GM18951 (cell line): ENCODE measurements around the gene SLC39A5.
A peak's percentile ranks its signal among the peaks of the same experiment; 100 is the strongest.

Experiments used
- POLR2A ChIP-seq: IDR thresholded peaks from 4 replicates; pipeline ENCODE4 v1.6.1; 2011; ENCODE audit warnings: mild to moderate bottlenecking; ENCODE audit not compliant: insufficient read length, insufficient read depth; ENCODE audit errors: extremely low read depth
- in situ Hi-C: fragments of 300-500 bp; cut with MboI; formaldehyde crosslinking; loops from one replicate; pipeline ENCODE4 v1.12.0; 2022; ENCODE audit warnings: low sequenced_read_pairs, mixed read lengths, inconsistent platforms; ENCODE audit not compliant: unreplicated experiment

SLC39A5 gene

GRCh38 chr12:56242986-56243385, 13.1 kb downstream of the SLC39A5 start:
- no peak for TF ChIP-seq POLR2A

GRCh38 chr12:56243731-56244181, 13.9 kb downstream of the SLC39A5 start:
- TF ChIP-seq POLR2A = no peak
- in situ Hi-C loops = no loop called here

More at GRCh38 chr12:56242986-56243385, 13.1 kb downstream of the SLC39A5 start:
- in situ Hi-C loops = no loop called here

- no peak for TF ChIP-seq POLR2A
- in situ Hi-C loops = no loop called here
Observed at GRCh38 chr12:56244494-56244893, 14.6 kb downstream of the SLC39A5 start.

- no peak for TF ChIP-seq POLR2A
- in situ Hi-C loops = no loop called here
Observed at GRCh38 chr12:56247923-56248322, 18.1 kb downstream of the SLC39A5 start.

GRCh38 chr12:56248711-56249110, 18.9 kb downstream of the SLC39A5 start:
- no peak for TF ChIP-seq POLR2A
- in situ Hi-C loops = no loop called here

GRCh38 chr12:56252649-56253048, 22.8 kb downstream of the SLC39A5 start:
- in situ Hi-C loops = no loop called here
- TF ChIP-seq POLR2A = no peak

GRCh38 chr12:56253091-56253490, 23.2 kb downstream of the SLC39A5 start:
- in situ Hi-C loops = no loop called here
- TF ChIP-seq POLR2A = no peak

- no peak for TF ChIP-seq POLR2A
- in situ Hi-C loops = no loop called here
Observed at GRCh38 chr12:56255671-56256070, 25.8 kb downstream of the SLC39A5 start.

- TF ChIP-seq POLR2A = no peak
Observed at GRCh38 chr12:56256326-56256960, 26.6 kb downstream of the SLC39A5 start.

GRCh38 chr12:56257071-56257470, 27.2 kb downstream of the SLC39A5 start:
- no peak for TF ChIP-seq POLR2A
- in situ Hi-C loops = no loop called here

More at GRCh38 chr12:56256326-56256960, 26.6 kb downstream of the SLC39A5 start:
- in situ Hi-C loops = no loop called here

- TF ChIP-seq POLR2A = no peak
- in situ Hi-C loops = no loop called here
Observed at GRCh38 chr12:56257491-56258067, 27.7 kb downstream of the SLC39A5 start.

- in situ Hi-C loops = no loop called here
- peak; percentile 66 for TF ChIP-seq POLR2A
Observed at GRCh38 chr12:56258068-56258819, 28.4 kb downstream of the SLC39A5 start, which contains the start of gene ANKRD52. Gene ANKRD52, minus strand, starts transcription at chr12:56258384. Its CDS starts 115 bp downstream, at chr12:56258269.

- no peak for TF ChIP-seq POLR2A
- in situ Hi-C loops = no loop called here
Observed at GRCh38 chr12:56258820-56259183, 29.0 kb downstream of the SLC39A5 start.
